ENCODE results near the gene PPP2R3A. TPM values are rescaled to one million over a fixed set of nuclear protein-coding genes. Genes with fewer than 3 reads are reported as not detected.
"Not testable (repeated sequence)": the region's sequence is repeated elsewhere in the genome, so short reads cannot be mapped to it uniquely, and the experiment has no call there.

Gene PPP2R3A
- total RNA-seq, 1 donor from 2014 or later = 35.0 TPM

- Mint-ChIP-seq H3K9me3 (ENCODE audit: low read depth) (no peaks in the 10 kb centered on the region), H3K36me3 (ENCODE audit: insufficient read depth) (peaks cover 5% of the 10 kb centered on the region), H3K4me1 (ENCODE audit: low read depth) (peaks cover 2% of the 10 kb centered on the region), H3K4me3 (ENCODE audit: low read depth) (no peak overlapping the region), H3K27ac (no peak overlapping the region), H3K27me3 (no peaks in the 10 kb centered on the region)
- no peak for TF ChIP-seq CTCF (IDR thresholded peaks at IDR 0.05; ENCODE audit: unreplicated experiment)
- no peak for DNase-seq (ENCODE audit: low spot score, unreplicated experiment)
These were observed 109.1 kb downstream of the PPP2R3A start for GRCh38 chr3:136074546-136075170.

- no peaks in the 10 kb centered on the region for H3K9me3 Mint-ChIP-seq (ENCODE audit: low read depth)
- no peak overlapping the region for H3K27ac Mint-ChIP-seq
- H3K27me3 Mint-ChIP-seq = no peaks in the 10 kb centered on the region
- DNase-seq (ENCODE audit: low spot score, unreplicated experiment) = peak; percentile 44
- no peak overlapping the region for H3K4me3 Mint-ChIP-seq (ENCODE audit: low read depth)
- peaks cover 2% of the 10 kb centered on the region for H3K4me1 Mint-ChIP-seq (ENCODE audit: low read depth)
- TF ChIP-seq CTCF (IDR thresholded peaks at IDR 0.05; ENCODE audit: unreplicated experiment) = peak; percentile 98
- peaks cover 10% of the 10 kb centered on the region for H3K36me3 Mint-ChIP-seq (ENCODE audit: insufficient read depth)
These were observed 109.8 kb downstream of the PPP2R3A start for GRCh38 chr3:136075218-136075808.

- Mint-ChIP-seq H3K27ac (no peak overlapping the region), H3K4me3 (ENCODE audit: low read depth) (no peak overlapping the region), H3K9me3 (ENCODE audit: low read depth) (no peaks in the 10 kb centered on the region)
These were observed 110.3 kb downstream of the PPP2R3A start for GRCh38 chr3:136075811-136076210.

GRCh38 chr3:136078421-136079364 is 113.2 kb downstream of the PPP2R3A start:
- Mint-ChIP-seq H3K27ac (no peak overlapping the region), H3K36me3 (ENCODE audit: insufficient read depth) (peaks cover 30% of the 10 kb centered on the region), H3K4me3 (ENCODE audit: low read depth) (no peak overlapping the region), H3K4me1 (ENCODE audit: low read depth) (peaks cover 2% of the 10 kb centered on the region), H3K27me3 (no peaks in the 10 kb centered on the region), H3K9me3 (ENCODE audit: low read depth) (peaks cover 5% of the 10 kb centered on the region)
- no peak for DNase-seq (ENCODE audit: low spot score, unreplicated experiment)
- TF ChIP-seq CTCF (IDR thresholded peaks at IDR 0.05; ENCODE audit: unreplicated experiment) = peak; percentile 58

More at GRCh38 chr3:136075811-136076210, 110.3 kb downstream of the PPP2R3A start:
- Mint-ChIP-seq H3K36me3 (ENCODE audit: insufficient read depth) (peaks cover 11% of the 10 kb centered on the region), H3K27me3 (no peaks in the 10 kb centered on the region), H3K4me1 (ENCODE audit: low read depth) (peaks cover 2% of the 10 kb centered on the region)
- no peak for TF ChIP-seq CTCF (IDR thresholded peaks at IDR 0.05; ENCODE audit: unreplicated experiment)
- DNase-seq (ENCODE audit: low spot score, unreplicated experiment) = no peak

- peaks cover 66% of the 10 kb centered on the region for H3K36me3 Mint-ChIP-seq (ENCODE audit: insufficient read depth)
These were observed 118.3 kb downstream of the PPP2R3A start for GRCh38 chr3:136083641-136084382.

GRCh38 chr3:136085067-136085466 is 119.5 kb downstream of the PPP2R3A start:
- H3K4me1 Mint-ChIP-seq (ENCODE audit: low read depth); H3K27ac Mint-ChIP-seq; H3K27me3 Mint-ChIP-seq; DNase-seq (ENCODE audit: low spot score, unreplicated experiment); H3K4me3 Mint-ChIP-seq (ENCODE audit: low read depth): not testable (repeated sequence)
- peaks cover 72% of the 10 kb centered on the region for H3K36me3 Mint-ChIP-seq (ENCODE audit: insufficient read depth)
- peaks cover 27% of the 10 kb centered on the region for H3K9me3 Mint-ChIP-seq (ENCODE audit: low read depth)

More at GRCh38 chr3:136083641-136084382, 118.3 kb downstream of the PPP2R3A start:
- not testable (repeated sequence) for H3K27ac Mint-ChIP-seq; H3K4me3 Mint-ChIP-seq (ENCODE audit: low read depth); DNase-seq (ENCODE audit: low spot score, unreplicated experiment); H3K4me1 Mint-ChIP-seq (ENCODE audit: low read depth); H3K27me3 Mint-ChIP-seq
- H3K9me3 Mint-ChIP-seq (ENCODE audit: low read depth) = peaks cover 19% of the 10 kb centered on the region
